ENCODE measurements around the gene MAPK8IP3.
"Not testable (repeated sequence)": the region's sequence is repeated elsewhere in the genome, so short reads cannot be mapped to it uniquely, and the experiment has no call there.

Gene MAPK8IP3

DNA sequence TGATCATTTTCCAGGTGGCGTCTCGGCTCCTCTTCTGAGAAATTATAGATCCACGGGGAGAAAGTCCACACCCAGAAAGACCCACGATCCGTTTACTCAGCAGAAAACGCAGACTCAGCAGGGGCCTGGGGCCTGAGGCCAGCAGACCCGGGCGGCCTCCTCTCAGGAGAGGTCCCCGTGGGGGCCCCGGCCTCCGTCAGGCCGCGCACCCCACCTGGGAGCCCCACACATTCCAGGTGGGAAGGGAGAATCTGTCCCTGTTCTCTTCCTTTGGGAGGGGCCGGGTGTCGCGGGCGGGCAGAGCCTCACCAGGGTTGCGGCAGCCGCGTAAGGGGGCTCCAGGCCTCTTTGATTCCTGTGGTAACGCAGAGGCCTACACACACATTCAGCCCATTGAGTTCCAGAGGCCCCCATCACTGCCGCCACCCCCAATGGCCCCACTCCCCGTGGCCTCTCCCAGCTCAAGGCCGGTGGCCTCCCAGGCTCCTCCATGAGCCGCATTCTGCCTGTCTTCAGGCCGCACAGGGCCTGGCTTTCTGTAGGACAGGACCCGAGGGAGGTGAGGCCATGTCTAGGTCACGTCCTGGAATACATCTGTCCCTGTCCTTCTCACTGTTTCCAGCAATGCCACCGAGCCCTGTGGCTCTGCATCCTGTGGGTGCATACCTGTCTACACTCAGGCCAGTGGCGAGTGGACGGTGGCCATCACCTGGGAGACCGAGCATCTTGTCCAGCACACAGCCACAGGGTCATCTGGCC is 89.1 kb downstream of the MAPK8IP3 start:
- H3K27ac ChIP-seq (ENCODE audit: low read depth, low read length): no peak overlapping the region
- H4K20me1 ChIP-seq (ENCODE audit: control insufficient read depth, insufficient read depth, low read depth, low read length): no peaks in the 10 kb centered on the region
- no peak overlapping the region for H3K4me3 ChIP-seq (ENCODE audit: low read length)
- H3K4me2 ChIP-seq (ENCODE audit: low read length): no peak overlapping the region
- H3K9me2 ChIP-seq (replicated peaks; ENCODE audit: control insufficient read depth, low read length): no peaks in the 10 kb centered on the region
- H3K27me3 ChIP-seq (ENCODE audit: control insufficient read depth, low read length): no peaks in the 10 kb centered on the region
- no peaks in the 10 kb centered on the region for H3F3A ChIP-seq (ENCODE audit: control insufficient read depth, insufficient read depth)
- no peaks in the 10 kb centered on the region for H3K36me3 ChIP-seq (ENCODE audit: control insufficient read depth, low read length)
- TF ChIP-seq, protein P1, sequence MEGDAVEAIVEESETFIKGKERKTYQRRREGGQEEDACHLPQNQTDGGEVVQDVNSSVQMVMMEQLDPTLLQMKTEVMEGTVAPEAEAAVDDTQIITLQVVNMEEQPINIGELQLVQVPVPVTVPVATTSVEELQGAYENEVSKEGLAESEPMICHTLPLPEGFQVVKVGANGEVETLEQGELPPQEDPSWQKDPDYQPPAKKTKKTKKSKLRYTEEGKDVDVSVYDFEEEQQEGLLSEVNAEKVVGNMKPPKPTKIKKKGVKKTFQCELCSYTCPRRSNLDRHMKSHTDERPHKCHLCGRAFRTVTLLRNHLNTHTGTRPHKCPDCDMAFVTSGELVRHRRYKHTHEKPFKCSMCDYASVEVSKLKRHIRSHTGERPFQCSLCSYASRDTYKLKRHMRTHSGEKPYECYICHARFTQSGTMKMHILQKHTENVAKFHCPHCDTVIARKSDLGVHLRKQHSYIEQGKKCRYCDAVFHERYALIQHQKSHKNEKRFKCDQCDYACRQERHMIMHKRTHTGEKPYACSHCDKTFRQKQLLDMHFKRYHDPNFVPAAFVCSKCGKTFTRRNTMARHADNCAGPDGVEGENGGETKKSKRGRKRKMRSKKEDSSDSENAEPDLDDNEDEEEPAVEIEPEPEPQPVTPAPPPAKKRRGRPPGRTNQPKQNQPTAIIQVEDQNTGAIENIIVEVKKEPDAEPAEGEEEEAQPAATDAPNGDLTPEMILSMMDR (IDR thresholded peaks at IDR 0.05; ENCODE audit: low read depth, low read length, poor library complexity, severe bottlenecking): no peak
- TF ChIP-seq EZH2phosphoT487 (IDR thresholded peaks at IDR 0.05; ENCODE audit: borderline replicate concordance, low read length): no peak
- H3K9me3 ChIP-seq (ENCODE audit: control insufficient read depth, insufficient read depth, low read length): peaks cover 5% of the 10 kb centered on the region; the same call in 1 of the 2 replicates
- no peaks in the 10 kb centered on the region for H3K79me2 ChIP-seq (ENCODE audit: control insufficient read depth, low read length)
- H3K4me1 ChIP-seq (ENCODE audit: control insufficient read depth, low read length): no peaks in the 10 kb centered on the region

DNA sequence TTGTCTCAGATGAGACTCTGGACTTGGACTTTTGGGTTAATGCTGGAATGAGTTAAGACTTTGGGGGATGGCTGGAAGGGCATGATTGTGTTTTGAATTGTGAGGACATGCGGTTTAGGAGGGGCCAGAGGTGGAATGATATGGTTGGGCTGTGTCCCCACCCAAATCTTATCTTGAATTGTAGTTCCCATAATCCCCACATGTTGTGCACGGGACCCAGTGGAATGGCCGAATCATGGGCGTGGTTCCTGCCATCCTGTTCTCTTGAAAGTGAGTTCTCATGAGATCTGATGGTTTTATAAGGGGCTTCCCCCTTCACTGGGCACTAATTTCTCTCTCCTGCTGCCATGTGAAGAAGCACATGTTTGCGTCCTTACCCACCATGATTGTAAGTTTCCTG is 93.3 kb downstream of the MAPK8IP3 start:
- H3K4me2 ChIP-seq (ENCODE audit: low read length); H3F3A ChIP-seq (ENCODE audit: control insufficient read depth, insufficient read depth); H3K27me3 ChIP-seq (ENCODE audit: control insufficient read depth, low read length); H3K9me2 ChIP-seq (replicated peaks; ENCODE audit: control insufficient read depth, low read length); H3K4me3 ChIP-seq (ENCODE audit: low read length); H3K79me2 ChIP-seq (ENCODE audit: control insufficient read depth, low read length); H3K9me3 ChIP-seq (ENCODE audit: control insufficient read depth, insufficient read depth, low read length); H4K20me1 ChIP-seq (ENCODE audit: control insufficient read depth, insufficient read depth, low read depth, low read length); H3K36me3 ChIP-seq (ENCODE audit: control insufficient read depth, low read length); H3K27ac ChIP-seq (ENCODE audit: low read depth, low read length); H3K4me1 ChIP-seq (ENCODE audit: control insufficient read depth, low read length): not testable (repeated sequence)

DNA sequence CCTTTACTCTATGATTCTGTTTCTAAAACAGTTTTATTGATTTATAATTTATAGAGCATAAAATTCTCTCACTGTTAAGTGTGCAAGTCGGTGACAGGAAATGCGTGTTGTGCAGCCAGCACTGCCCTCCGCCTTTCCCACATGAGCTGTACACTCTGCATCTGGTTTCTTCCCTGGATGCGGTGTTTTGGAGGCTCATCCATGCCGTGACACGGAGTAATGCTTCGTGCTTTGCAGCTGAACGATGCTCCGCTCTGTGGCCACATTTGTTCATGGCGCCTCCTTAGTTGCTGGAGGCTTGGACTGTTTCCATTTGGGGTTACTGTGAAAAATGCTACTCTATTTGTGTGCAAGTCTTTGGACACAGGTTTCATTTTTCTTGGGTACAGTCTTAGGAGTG is 94.7 kb downstream of the MAPK8IP3 start:
- H3K4me3 ChIP-seq (ENCODE audit: low read length): no peak overlapping the region
- TF ChIP-seq, protein P1 (IDR thresholded peaks at IDR 0.05; ENCODE audit: low read depth, low read length, poor library complexity, severe bottlenecking): no peak
- no peak for TF ChIP-seq EZH2phosphoT487 (IDR thresholded peaks at IDR 0.05; ENCODE audit: borderline replicate concordance, low read length)
- H3K4me1 ChIP-seq (ENCODE audit: control insufficient read depth, low read length): no peaks in the 10 kb centered on the region
- no peaks in the 10 kb centered on the region for H3K27me3 ChIP-seq (ENCODE audit: control insufficient read depth, low read length)
- H3K4me2 ChIP-seq (ENCODE audit: low read length): no peak overlapping the region
- H3K79me2 ChIP-seq (ENCODE audit: control insufficient read depth, low read length): no peaks in the 10 kb centered on the region
- no peak overlapping the region for H3K27ac ChIP-seq (ENCODE audit: low read depth, low read length)
- H3K9me3 ChIP-seq (ENCODE audit: control insufficient read depth, insufficient read depth, low read length): peaks cover 5% of the 10 kb centered on the region; the same call in 1 of the 2 replicates
- no peaks in the 10 kb centered on the region for H4K20me1 ChIP-seq (ENCODE audit: control insufficient read depth, insufficient read depth, low read depth, low read length)
- no peaks in the 10 kb centered on the region for H3K36me3 ChIP-seq (ENCODE audit: control insufficient read depth, low read length)
- H3K9me2 ChIP-seq (replicated peaks; ENCODE audit: control insufficient read depth, low read length): no peaks in the 10 kb centered on the region
- no peaks in the 10 kb centered on the region for H3F3A ChIP-seq (ENCODE audit: control insufficient read depth, insufficient read depth)

DNA sequence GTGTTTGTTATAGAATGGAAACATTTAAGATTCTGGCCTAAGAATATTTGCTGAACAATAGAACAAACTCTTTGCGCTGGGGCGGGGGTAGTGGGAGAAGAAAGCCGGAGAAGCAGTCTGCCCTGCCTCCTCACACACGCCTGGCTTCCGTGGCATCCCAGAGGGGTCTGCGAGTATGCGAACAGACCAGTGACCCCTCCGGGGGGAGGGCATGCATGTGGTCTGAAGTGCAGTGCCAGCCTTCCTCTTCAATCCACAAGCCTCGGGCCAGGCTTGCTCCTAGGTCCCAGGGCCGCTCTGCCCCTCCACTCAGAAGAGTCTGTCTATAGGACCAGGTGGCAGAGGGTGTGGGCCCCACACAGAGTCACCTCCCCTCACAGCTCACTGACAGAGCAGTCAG is 101.6 kb downstream of the MAPK8IP3 start:
- Histone ChIP-seq H3K27ac (ENCODE audit: low read depth, low read length) (no peak overlapping the region), H4K20me1 (ENCODE audit: control insufficient read depth, insufficient read depth, low read depth, low read length) (no peaks in the 10 kb centered on the region), H3F3A (ENCODE audit: control insufficient read depth, insufficient read depth) (no peaks in the 10 kb centered on the region), H3K9me2 (replicated peaks; ENCODE audit: control insufficient read depth, low read length) (no peaks in the 10 kb centered on the region), H3K4me2 (ENCODE audit: low read length) (no peak overlapping the region), H3K9me3 (ENCODE audit: control insufficient read depth, insufficient read depth, low read length) (no peaks in the 10 kb centered on the region), H3K36me3 (ENCODE audit: control insufficient read depth, low read length) (no peaks in the 10 kb centered on the region), H3K27me3 (ENCODE audit: control insufficient read depth, low read length) (no peaks in the 10 kb centered on the region), H3K4me3 (ENCODE audit: low read length) (no peak overlapping the region), H3K79me2 (ENCODE audit: control insufficient read depth, low read length) (no peaks in the 10 kb centered on the region), H3K4me1 (ENCODE audit: control insufficient read depth, low read length) (no peaks in the 10 kb centered on the region)
- no peak for TF ChIP-seq EZH2phosphoT487 (IDR thresholded peaks at IDR 0.05; ENCODE audit: borderline replicate concordance, low read length)
- TF ChIP-seq, protein P1 (IDR thresholded peaks at IDR 0.05; ENCODE audit: low read depth, low read length, poor library complexity, severe bottlenecking): no peak

Data from DOHH2 (cell line).